NCI-H1694 treated with DMSO at 0.1 percent for 48 hours (cell line): ENCODE measurements around the gene GNAT1.

Experiments
- DNase-seq: peaks from one replicate; lab custom pipeline; 2025; lab: John Stamatoyannopoulos, UW

The GNAT1 gene

GRCh38 chr3:50163572-50164455 is 27.6 kb upstream of the GNAT1 start:
- DNase-seq = no peak

GRCh38 chr3:50164481-50164880 is 26.9 kb upstream of the GNAT1 start:
- no peak for DNase-seq

GRCh38 chr3:50164984-50165909 is 26.2 kb upstream of the GNAT1 start:
- no peak for DNase-seq

GRCh38 chr3:50165910-50166538 is 25.4 kb upstream of the GNAT1 start:
- DNase-seq = no peak

GRCh38 chr3:50166620-50167019 is 24.8 kb upstream of the GNAT1 start:
- DNase-seq = no peak

GRCh38 chr3:50167069-50167840 is 24.2 kb upstream of the GNAT1 start:
- no peak for DNase-seq

- no peak for DNase-seq
These were observed 23.6 kb upstream of the GNAT1 start for GRCh38 chr3:50167841-50168209.

- no peak for DNase-seq
These were observed 23.0 kb upstream of the GNAT1 start for GRCh38 chr3:50168388-50168787.

GRCh38 chr3:50168791-50169190 is 22.6 kb upstream of the GNAT1 start:
- no peak for DNase-seq

- no peak for DNase-seq
These were observed 22.1 kb upstream of the GNAT1 start for GRCh38 chr3:50169232-50169832.

GRCh38 chr3:50169858-50170257 is 21.6 kb upstream of the GNAT1 start:
- no peak for DNase-seq

GRCh38 chr3:50170689-50171088 is 20.7 kb upstream of the GNAT1 start:
- DNase-seq = no peak

GRCh38 chr3:50171540-50172301 is 19.7 kb upstream of the GNAT1 start:
- DNase-seq = no peak

GRCh38 chr3:50172626-50173220 is 18.7 kb upstream of the GNAT1 start:
- DNase-seq = no peak

- no peak for DNase-seq
These were observed 17.5 kb upstream of the GNAT1 start for GRCh38 chr3:50173685-50174516.

- no peak for DNase-seq
These were observed 16.9 kb upstream of the GNAT1 start for GRCh38 chr3:50174517-50174895.

GRCh38 chr3:50174947-50175524 is 16.4 kb upstream of the GNAT1 start:
- no peak for DNase-seq

- no peak for DNase-seq
These were observed 14.1 kb upstream of the GNAT1 start for GRCh38 chr3:50177346-50177745.

- DNase-seq = no peak
These were observed 11.7 kb upstream of the GNAT1 start for GRCh38 chr3:50179710-50180109.
